ENCODE data around the gene UGGT1.

UGGT1 gene

DNA sequence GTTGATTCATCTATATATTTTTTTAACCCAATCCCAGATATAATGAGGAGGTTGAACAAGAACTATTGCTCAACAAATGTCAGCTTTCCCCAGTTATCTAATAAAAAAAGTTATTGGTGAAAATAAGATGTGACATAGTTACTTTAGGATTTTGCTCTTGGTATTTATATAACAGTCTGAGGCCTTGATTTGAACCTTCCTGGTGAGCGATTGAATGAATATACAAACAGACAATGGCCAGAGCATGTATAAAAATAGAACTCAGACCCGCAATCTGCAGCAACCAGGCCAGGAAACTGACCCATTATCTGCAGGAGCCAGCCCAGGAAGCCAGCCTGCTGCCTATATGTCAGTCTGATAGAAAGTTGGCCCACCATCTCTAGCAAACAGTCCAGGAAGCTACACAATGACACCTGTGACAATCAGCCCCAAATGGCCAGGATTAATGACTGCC, 146.1 kb downstream of the UGGT1 start:
- TF ChIP-seq EZH2phosphoT487 (IDR thresholded peaks at IDR 0.05; ENCODE audit: low read depth) (no peak), CTCF (IDR thresholded peaks at IDR 0.05; ENCODE audit: low read depth, low read length) (no peak)
- Histone ChIP-seq H3K9ac (ENCODE audit: low read length) (no peak overlapping the region), H3K4me1 (ENCODE audit: low read length) (peaks cover 9% of the 10 kb centered on the region), H3K27me3 (ENCODE audit: low read depth, low read length) (no peaks in the 10 kb centered on the region), H3K36me3 (replicated peaks; ENCODE audit: low read depth, low read length) (no peaks in the 10 kb centered on the region), H3K4me2 (ENCODE audit: low read length) (no peak overlapping the region), H3K27ac (ENCODE audit: low read length) (no peak overlapping the region), H4K20me1 (ENCODE audit: insufficient read depth, low read length) (no peaks in the 10 kb centered on the region), H2AFZ (ENCODE audit: low read depth, low read length) (no peak overlapping the region), H3K9me3 (ENCODE audit: insufficient read depth, low read length) (no peaks in the 10 kb centered on the region), H3K79me2 (ENCODE audit: low read length) (no peaks in the 10 kb centered on the region), H3K4me3 (ENCODE audit: low read length) (no peak overlapping the region)

GRCh38 chr2:128237911-128238697, 147.1 kb downstream of the UGGT1 start:
- no peaks in the 10 kb centered on the region for H3K36me3 ChIP-seq (replicated peaks; ENCODE audit: low read depth, low read length)
- H3K4me3 ChIP-seq (ENCODE audit: low read length), result no peak overlapping the region
- H2AFZ ChIP-seq (ENCODE audit: low read depth, low read length), result no peak overlapping the region
- no peak overlapping the region for H3K9ac ChIP-seq (ENCODE audit: low read length)
- no peak for TF ChIP-seq CTCF (IDR thresholded peaks at IDR 0.05; ENCODE audit: low read depth, low read length)
- TF ChIP-seq EZH2phosphoT487 (IDR thresholded peaks at IDR 0.05; ENCODE audit: low read depth), result no peak
- H3K27ac ChIP-seq (ENCODE audit: low read length), result no peak overlapping the region
- H4K20me1 ChIP-seq (ENCODE audit: insufficient read depth, low read length), result no peaks in the 10 kb centered on the region
- H3K27me3 ChIP-seq (ENCODE audit: low read depth, low read length), result peaks cover 4% of the 10 kb centered on the region; the same call in 1 of the 2 replicates
- H3K9me3 ChIP-seq (ENCODE audit: insufficient read depth, low read length), result no peaks in the 10 kb centered on the region
- H3K4me1 ChIP-seq (ENCODE audit: low read length), result peaks cover 6% of the 10 kb centered on the region
- no peak overlapping the region for H3K4me2 ChIP-seq (ENCODE audit: low read length)
- H3K79me2 ChIP-seq (ENCODE audit: low read length), result no peaks in the 10 kb centered on the region

DNA sequence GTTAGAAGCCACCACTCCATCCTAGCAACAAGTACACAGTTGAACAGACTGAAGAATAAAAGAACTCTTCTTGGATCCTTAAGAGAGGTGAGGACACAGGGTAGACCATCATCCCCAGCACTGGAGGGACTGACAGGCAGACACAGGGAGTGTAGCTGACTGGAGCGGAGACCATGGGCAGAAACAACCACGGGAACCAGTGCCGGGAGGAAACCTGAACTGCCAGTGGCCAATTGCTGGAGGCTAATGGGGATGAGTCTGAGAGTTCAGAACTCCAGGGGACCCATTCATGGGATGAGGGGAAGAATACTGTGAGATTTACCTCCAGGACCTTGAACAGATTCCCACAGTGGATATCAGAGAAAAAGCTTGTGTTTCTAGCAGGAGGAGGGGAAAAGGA, 150.9 kb downstream of the UGGT1 start:
- TF ChIP-seq EZH2phosphoT487 (IDR thresholded peaks at IDR 0.05; ENCODE audit: low read depth) (no peak), CTCF (IDR thresholded peaks at IDR 0.05; ENCODE audit: low read depth, low read length) (no peak)
- Histone ChIP-seq H3K27me3 (ENCODE audit: low read depth, low read length) (peaks cover 6% of the 10 kb centered on the region; the same call in 1 of the 2 replicates), H3K79me2 (ENCODE audit: low read length) (no peaks in the 10 kb centered on the region), H4K20me1 (ENCODE audit: insufficient read depth, low read length) (no peaks in the 10 kb centered on the region), H3K4me3 (ENCODE audit: low read length) (no peak overlapping the region), H3K27ac (ENCODE audit: low read length) (no peak overlapping the region), H3K4me2 (ENCODE audit: low read length) (no peak overlapping the region), H3K9me3 (ENCODE audit: insufficient read depth, low read length) (no peaks in the 10 kb centered on the region), H2AFZ (ENCODE audit: low read depth, low read length) (no peak overlapping the region), H3K4me1 (ENCODE audit: low read length) (no peaks in the 10 kb centered on the region), H3K9ac (ENCODE audit: low read length) (no peak overlapping the region), H3K36me3 (replicated peaks; ENCODE audit: low read depth, low read length) (no peaks in the 10 kb centered on the region)
